GM18526 (cell line): ENCODE results near the gene ADSS1.

Experiments used
- POLR2A ChIP-seq: IDR thresholded peaks from 3 replicates; pipeline ENCODE4 v1.6.1; 2011; ENCODE audit not compliant: insufficient read length; ENCODE audit errors: extremely low read depth

ADSS1 gene

DNA sequence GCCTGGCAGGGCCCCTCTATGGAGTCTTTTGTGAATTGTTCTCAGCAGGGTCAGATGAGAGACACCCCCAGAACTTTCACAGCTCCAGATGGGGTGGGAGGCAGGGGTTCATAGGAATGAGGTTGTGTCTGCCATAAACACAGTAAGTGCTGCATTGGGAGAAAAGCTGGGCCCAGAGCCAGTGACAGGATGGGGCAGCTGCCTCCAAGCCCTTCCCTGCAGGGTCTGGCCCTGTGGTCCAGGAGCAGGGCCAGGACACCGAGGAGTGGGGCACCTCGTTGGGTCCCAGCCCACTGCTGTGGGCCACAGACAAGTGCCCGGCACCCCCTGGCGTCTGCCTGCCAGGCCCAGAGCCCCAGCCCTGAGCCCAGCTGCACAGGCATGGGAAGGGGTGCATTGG, 21.4 kb upstream of the ADSS1 start:
- no peak for TF ChIP-seq POLR2A

GRCh38 chr14:104703269-104703668, 20.8 kb upstream of the ADSS1 start:
- no peak for TF ChIP-seq POLR2A

GRCh38 chr14:104704252-104704651, 19.8 kb upstream of the ADSS1 start:
- no peak for TF ChIP-seq POLR2A

DNA sequence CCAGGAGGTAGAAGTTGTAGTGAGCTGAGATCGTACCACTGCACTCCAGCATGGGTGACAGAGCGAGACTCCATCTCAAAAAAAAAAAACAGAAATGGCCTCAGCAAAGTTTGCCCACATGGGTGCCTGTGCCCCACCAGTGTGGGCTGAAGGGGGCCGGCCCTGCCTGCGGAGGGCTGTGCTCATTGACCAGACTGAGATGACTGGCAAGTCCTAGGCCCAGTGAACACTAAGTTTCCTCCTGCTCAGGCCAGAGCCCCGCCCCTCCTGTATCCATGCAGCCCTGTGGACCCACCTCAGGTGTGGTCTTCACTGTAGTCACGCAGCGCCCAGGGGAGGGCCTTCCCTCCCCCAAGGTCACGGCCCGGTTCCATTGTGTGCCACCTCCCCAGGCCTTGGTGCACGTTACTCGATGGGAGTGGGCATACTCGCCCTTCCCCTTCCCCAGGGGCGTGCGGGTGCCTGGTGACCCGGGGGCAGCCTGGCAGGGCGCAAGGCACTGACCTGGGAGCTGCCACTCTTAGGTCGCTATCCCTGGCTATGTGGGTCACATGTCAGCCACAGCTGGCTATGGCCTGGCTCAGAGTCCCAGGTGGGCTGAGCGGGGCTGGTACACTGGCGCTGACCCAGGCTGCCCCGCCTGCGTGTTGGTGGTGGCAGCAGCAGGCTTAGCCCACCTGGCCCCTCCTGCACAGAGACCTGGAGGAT, 18.5 kb upstream of the ADSS1 start:
- no peak for TF ChIP-seq POLR2A

GRCh38 chr14:104706733-104707607, 17.1 kb upstream of the ADSS1 start:
- TF ChIP-seq POLR2A = no peak

- no peak for TF ChIP-seq POLR2A
Measured at GRCh38 chr14:104707608-104708595, 16.1 kb upstream of the ADSS1 start.

DNA sequence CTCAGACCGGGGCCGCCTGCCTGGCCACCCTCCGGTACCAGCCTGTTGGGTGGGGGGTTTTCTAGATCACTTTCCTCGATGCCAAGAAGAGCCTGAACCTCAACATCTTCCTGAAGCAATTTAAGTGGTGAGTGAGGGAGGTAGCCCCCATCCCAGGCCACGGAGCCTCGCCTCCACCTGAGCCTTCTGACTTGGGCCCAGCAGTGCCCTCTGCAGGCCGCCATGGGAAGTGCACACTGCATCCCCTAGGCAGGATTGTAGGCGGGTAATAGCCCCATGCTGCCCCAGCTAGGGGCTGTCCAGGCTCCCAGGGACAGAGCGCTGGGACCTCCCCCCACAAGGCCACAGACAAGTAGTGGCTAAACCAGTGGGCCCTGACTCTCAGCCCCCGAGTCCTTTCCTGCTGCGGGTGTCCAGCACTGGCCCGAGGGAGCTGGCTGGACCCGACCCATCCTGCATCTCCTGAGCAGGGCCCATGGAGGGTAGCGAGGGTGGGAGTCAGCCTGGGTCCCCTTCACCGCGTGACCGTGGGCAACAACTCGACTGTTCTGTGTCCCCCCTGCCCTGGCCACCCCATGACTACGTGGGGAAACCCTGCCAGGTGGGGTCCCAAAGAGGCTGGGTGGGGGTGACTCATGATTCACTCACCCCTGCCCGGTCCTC, 15.3 kb upstream of the ADSS1 start:
- no peak for TF ChIP-seq POLR2A

DNA sequence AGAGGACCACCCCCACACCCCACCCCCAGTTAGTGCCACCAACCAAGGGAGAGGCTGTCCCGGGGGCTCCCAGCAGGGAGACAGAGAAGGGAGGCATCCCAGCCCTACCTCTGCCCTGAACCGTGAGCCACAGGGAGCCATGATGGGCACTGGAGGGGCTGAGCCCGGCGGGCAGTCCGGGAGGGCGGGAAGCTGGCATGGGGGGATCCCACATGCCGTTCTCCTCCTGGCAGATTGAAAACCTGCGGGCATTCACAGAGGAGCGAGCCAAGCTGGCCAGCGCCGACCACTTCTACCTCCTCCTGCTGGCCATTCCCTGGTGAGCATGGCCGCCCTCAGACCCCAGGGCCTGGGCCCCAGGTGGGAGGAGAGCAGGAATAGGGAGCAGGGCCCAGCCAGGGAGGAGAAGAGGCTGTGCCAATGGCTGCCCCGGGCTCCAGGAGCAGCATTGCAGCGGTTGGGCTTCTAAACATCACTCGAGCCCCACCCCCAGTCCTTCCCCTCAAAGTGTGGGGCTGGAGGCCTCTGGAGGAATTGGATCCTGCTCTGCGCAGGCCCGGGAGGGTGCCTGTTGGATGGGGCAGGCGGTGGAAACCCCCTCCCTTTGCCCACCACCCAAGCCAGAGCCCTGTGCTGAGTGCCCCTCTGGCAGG, 14.5 kb upstream of the ADSS1 start:
- no peak for TF ChIP-seq POLR2A

- no peak for TF ChIP-seq POLR2A
Measured at GRCh38 chr14:104710071-104710735, 13.8 kb upstream of the ADSS1 start.

DNA sequence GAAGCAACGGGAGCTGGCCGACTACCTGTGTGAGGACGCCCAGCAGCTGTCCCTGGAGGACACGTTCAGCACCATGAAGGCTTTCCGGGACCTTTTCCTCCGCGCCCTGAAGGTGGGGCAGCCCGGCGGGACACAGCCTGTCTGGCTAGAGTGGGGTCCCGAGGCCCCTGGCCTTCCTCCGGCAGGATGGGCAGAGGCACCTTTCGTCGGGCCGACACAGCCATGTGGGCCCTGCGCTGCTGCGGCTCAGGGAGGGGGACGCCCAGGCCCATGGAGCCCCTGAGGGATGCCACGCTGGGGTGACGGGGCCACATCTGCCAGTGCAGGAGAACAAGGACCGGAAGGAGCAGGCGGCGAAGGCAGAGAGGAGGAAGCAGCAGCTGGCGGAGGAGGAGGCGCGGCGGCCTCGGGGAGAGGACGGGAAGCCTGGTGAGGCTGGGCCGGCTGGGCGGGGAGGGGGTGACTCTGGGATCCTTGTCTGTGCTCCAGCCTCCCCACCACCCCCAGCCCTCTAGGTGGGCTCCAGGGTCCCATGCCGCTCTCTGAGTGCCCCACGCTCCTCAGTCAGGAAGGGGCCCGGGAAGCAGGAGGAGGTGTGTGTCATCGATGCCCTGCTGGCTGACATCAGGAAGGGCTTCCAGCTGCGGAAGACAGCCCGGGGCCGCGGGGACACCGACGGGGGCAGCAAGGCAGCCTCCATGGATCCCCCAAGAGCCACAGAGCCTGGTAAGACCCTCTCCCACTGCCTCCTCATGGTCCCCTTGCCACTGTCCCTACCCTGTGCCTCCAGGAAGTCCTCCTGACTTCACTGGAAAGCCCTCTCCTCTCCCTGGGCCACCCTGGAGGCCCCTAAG, 10.9 kb upstream of the ADSS1 start:
- TF ChIP-seq POLR2A = no peak

DNA sequence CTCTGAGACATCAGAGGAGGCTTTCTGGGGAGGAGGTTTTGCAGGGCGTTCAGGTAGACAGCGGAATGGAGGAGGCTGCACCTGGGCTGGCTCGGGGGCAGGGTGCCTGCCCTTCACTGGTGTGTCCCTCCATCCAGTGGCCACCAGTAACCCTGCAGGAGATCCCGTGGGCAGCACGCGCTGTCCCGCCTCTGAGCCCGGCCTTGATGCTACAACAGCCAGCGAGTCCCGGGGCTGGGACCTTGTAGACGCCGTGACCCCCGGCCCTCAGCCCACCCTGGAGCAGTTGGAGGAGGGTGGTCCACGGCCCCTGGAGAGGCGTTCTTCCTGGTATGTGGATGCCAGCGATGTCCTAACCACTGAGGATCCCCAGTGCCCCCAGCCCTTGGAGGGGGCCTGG, 10.0 kb upstream of the ADSS1 start:
- no peak for TF ChIP-seq POLR2A

DNA sequence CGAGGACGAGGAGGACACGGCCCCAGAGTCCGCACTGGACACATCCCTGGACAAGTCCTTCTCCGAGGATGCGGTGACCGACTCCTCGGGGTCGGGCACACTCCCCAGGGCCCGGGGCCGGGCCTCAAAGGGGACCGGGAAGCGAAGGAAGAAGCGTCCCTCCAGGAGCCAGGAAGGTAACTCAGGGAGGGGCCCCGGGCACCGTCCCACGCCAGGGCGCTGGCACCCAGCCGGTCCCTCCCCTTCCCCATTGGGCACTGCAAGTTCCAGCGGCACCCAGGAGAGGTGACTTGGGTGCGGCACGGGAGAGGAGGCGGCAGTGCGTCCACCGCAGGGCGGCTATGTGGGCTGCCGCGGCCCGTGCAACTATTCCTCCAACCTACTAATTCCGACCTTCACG, 9.3 kb upstream of the ADSS1 start:
- TF ChIP-seq POLR2A = no peak

DNA sequence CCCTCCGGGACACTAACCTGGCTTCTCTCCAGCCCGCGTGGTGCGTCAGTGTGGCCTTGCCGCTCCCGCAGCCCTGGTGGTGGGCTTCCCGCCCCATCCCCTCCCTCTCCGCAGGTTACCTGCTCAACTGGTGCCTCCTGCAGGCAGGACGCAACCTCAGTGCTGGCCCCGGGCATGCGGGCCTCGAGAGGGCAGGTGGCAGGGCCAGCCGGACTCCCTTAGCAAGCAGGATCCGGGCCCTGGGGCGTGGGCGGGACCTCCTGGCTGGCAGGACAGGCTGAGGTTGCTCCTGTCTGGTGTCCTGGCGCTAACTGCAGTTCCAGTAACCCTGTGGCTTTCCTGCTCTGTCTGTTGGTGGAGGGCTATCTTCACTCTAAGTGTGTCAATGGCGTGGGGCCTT, 8.6 kb upstream of the ADSS1 start:
- no peak for TF ChIP-seq POLR2A
